Inferior parietal cortex (tissue), 1 donor: Measurements from ENCODE around the gene VPS41.
"Not testable (repeated sequence)": the region's sequence is repeated elsewhere in the genome, so short reads cannot be mapped to it uniquely, and the experiment has no call there.

Experiments
- DNase-seq: peaks from one replicate; pipeline ENCODE4 v3.0.0-alpha.2; 2016; ENCODE audit errors: extremely low spot score

The VPS41 gene

GRCh38 chr7:38908759-38909335 is at the start of gene VPS41:
Gene VPS41 (minus strand): TSS chr7:38909191. CDS start chr7:38909174, 17 bp downstream.
- peak; percentile 91 for DNase-seq

GRCh38 chr7:38955892-38956291 is 46.9 kb upstream of the VPS41 start:
- DNase-seq: no peak

GRCh38 chr7:38953971-38954370 is 45.0 kb upstream of the VPS41 start:
- no peak for DNase-seq

GRCh38 chr7:38953227-38953626 is 44.2 kb upstream of the VPS41 start:
- DNase-seq: no peak

- no peak for DNase-seq
Measured at GRCh38 chr7:38951213-38951612, 42.2 kb upstream of the VPS41 start.

- DNase-seq: no peak
Measured at GRCh38 chr7:38950309-38950708, 41.3 kb upstream of the VPS41 start.

- not testable (repeated sequence) for DNase-seq
Measured at GRCh38 chr7:38947541-38947940, 38.5 kb upstream of the VPS41 start.

- no peak for DNase-seq
Measured at GRCh38 chr7:38942431-38943051, 33.5 kb upstream of the VPS41 start.

GRCh38 chr7:38940774-38941173 is 31.8 kb upstream of the VPS41 start:
- no peak for DNase-seq

GRCh38 chr7:38938589-38938988 is 29.6 kb upstream of the VPS41 start:
- DNase-seq: no peak

GRCh38 chr7:38938001-38938485 is 29.1 kb upstream of the VPS41 start:
- DNase-seq: peak; percentile 28

GRCh38 chr7:38936641-38937040 is 27.6 kb upstream of the VPS41 start:
- no peak for DNase-seq

- no peak for DNase-seq
Measured at GRCh38 chr7:38934536-38934935, 25.5 kb upstream of the VPS41 start.

GRCh38 chr7:38934051-38934450 is 25.1 kb upstream of the VPS41 start:
- DNase-seq: no peak

GRCh38 chr7:38932509-38933168 is 23.6 kb upstream of the VPS41 start:
- DNase-seq: peak; percentile 82

- DNase-seq: no peak
Measured at GRCh38 chr7:38929460-38930171, 20.6 kb upstream of the VPS41 start.

GRCh38 chr7:38928506-38928905 is 19.5 kb upstream of the VPS41 start:
- DNase-seq: no peak

GRCh38 chr7:38927751-38928150 is 18.8 kb upstream of the VPS41 start:
- DNase-seq: no peak

GRCh38 chr7:38920731-38921130 is 11.7 kb upstream of the VPS41 start:
- DNase-seq: no peak

- no peak for DNase-seq
Measured at GRCh38 chr7:38916396-38916795, 7.4 kb upstream of the VPS41 start.

- DNase-seq: no peak
Measured at GRCh38 chr7:38909870-38910269, 879 bp upstream of the VPS41 start.

GRCh38 chr7:38907766-38908165 is 1.2 kb downstream of the VPS41 start:
- DNase-seq: no peak
